ENCODE results near the gene DNAH5.

DNA sequence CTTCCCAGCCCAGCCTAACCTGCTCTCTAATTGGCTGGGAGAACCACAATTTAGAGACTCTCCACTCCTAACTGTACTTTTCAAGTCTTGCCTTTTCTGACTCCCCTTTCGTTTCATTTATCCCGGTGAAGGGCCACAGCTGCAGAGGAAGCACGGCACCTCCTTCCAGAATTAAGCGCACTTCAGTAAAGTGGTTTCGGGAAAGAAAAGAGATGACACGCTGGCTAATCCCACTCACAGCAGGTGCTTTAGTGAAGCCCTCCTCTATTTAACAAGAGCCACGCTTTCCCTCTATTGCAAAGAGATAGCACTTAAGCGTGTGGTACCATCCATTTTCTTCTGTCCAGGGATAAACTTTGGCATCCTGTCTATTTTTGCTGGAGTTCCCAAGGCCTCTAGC, 4.8 kb downstream of the DNAH5 start:
- TF ChIP-seq, protein P1, sequence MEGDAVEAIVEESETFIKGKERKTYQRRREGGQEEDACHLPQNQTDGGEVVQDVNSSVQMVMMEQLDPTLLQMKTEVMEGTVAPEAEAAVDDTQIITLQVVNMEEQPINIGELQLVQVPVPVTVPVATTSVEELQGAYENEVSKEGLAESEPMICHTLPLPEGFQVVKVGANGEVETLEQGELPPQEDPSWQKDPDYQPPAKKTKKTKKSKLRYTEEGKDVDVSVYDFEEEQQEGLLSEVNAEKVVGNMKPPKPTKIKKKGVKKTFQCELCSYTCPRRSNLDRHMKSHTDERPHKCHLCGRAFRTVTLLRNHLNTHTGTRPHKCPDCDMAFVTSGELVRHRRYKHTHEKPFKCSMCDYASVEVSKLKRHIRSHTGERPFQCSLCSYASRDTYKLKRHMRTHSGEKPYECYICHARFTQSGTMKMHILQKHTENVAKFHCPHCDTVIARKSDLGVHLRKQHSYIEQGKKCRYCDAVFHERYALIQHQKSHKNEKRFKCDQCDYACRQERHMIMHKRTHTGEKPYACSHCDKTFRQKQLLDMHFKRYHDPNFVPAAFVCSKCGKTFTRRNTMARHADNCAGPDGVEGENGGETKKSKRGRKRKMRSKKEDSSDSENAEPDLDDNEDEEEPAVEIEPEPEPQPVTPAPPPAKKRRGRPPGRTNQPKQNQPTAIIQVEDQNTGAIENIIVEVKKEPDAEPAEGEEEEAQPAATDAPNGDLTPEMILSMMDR (IDR thresholded peaks at IDR 0.05; ENCODE audit: low read length), result no peak
- TF ChIP-seq EZH2 (IDR thresholded peaks at IDR 0.05; ENCODE audit: borderline replicate concordance, low read length), result no peak
